ENCODE data around the gene CHP1.

DNA sequence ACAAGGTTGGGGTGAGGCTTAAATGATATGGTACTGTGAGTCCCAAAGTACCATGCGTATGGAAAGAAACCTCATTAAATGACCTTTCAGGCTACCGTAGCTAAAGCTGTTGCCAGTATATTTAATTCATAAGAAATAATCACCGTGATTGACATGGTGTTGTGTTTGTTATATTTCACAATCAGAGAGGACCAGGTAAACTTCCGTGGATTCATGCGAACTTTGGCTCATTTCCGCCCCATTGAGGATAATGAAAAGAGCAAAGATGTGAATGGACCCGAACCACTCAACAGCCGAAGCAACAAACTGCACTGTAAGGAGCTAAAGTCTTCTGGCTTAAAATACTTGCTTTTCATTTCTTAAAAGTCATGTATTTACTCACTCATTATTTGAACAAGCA, 31.5 kb downstream of the CHP1 start:
- TF ChIP-seq POLR2A (IDR thresholded peaks at IDR 0.05): no peak
- no peak for TF ChIP-seq EP300 (IDR thresholded peaks at IDR 0.05)
- no peak for TF ChIP-seq CTCF (IDR thresholded peaks at IDR 0.05)
- TF ChIP-seq POLR2AphosphoS5 (IDR thresholded peaks at IDR 0.05): no peak
